GM12892 (cell line): ENCODE results near the gene MCEE.
"Not testable (repeated sequence)": the region's sequence is repeated elsewhere in the genome, so short reads cannot be mapped to it uniquely, and the experiment has no call there.

Source experiments
- POLR2A ChIP-seq: IDR thresholded peaks from 2 replicates; pipeline ENCODE4 v1.6.1; 2011; ENCODE audit warnings: low read depth, low read length, control low read depth
- TAF1 ChIP-seq: IDR thresholded peaks from 2 replicates; pipeline ENCODE4 v1.6.1; 2011; ENCODE audit warnings: low read depth, mild to moderate bottlenecking, control low read depth, low read length, borderline replicate concordance

DNA sequence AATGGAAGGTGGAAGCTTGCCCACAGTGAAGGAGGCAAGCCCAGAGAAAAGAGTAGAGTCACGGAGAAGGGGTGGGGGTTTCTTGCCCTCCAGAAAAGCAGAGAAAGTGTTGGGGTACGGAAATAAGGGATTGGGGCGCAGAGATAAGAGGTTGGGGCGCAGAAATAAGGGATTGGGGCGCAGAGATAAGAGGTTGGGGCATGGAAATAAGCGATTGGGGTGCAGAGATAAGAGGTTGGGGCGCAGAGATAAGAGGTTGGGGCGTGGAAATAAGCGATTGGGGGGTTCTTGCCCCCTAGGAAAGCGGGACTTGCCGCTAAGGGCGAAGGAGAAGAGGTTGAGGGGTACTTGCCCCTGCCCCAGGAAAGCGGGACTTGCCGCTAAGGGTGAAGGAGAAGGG lies 40.6 kb downstream of the MCEE start:
- not testable (repeated sequence) for TF ChIP-seq TAF1, POLR2A
